Left kidney (tissue), 2 donors: ENCODE data around the gene HSPG2. TPM values are rescaled to one million over a fixed set of nuclear protein-coding genes. Genes with fewer than 3 reads are reported as not detected.
"Not testable (repeated sequence)": the region's sequence is repeated elsewhere in the genome, so short reads cannot be mapped to it uniquely, and the experiment has no call there.

Source experiments
- DNase-seq: peaks from one replicate; pipeline ENCODE4 v3.0.0-alpha.2; 2013
- polyA plus RNA-seq: library from polyadenylated mRNA; unstranded; fragments of 120-200 nt; gene quantifications from one replicate; pipeline ENCODE4 v1.2.1, GENCODE V29; 2013; ENCODE audit not compliant: insufficient read length

HSPG2 gene
- polyA plus RNA-seq, 1 donor, result 154 TPM

GRCh38 chr1:21843996-21844395, 93.1 kb downstream of the HSPG2 start:
- no peak for DNase-seq

GRCh38 chr1:21843208-21843607, 93.9 kb downstream of the HSPG2 start:
- DNase-seq, result no peak

DNA sequence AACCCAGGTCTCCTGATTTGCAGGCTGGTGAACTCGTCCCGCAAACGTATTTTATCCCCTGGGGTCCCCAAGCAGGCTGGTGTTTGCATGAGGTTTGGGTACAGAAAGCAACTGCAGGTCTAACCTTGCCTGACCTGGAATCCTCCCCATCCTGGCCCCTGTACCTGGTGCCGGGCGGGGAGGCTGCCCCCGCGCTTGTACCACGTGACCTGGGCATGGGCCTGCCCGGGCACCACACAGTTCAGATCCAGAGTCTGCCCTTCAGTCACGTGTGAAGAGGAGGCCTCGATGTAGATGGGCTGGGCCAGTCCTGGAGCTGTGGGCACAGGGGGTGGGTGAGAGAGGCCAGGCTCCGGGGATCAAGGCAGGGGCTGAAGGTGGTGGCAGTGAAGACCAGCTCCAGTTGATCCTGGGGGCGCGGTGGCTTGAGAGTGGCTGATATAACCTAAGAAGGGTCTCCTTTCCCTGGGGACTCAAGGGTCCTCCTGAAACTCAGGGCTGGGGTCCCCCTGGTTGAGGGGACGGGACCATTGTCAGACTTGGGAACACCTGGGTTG, 94.4 kb downstream of the HSPG2 start:
- DNase-seq, result no peak

DNA sequence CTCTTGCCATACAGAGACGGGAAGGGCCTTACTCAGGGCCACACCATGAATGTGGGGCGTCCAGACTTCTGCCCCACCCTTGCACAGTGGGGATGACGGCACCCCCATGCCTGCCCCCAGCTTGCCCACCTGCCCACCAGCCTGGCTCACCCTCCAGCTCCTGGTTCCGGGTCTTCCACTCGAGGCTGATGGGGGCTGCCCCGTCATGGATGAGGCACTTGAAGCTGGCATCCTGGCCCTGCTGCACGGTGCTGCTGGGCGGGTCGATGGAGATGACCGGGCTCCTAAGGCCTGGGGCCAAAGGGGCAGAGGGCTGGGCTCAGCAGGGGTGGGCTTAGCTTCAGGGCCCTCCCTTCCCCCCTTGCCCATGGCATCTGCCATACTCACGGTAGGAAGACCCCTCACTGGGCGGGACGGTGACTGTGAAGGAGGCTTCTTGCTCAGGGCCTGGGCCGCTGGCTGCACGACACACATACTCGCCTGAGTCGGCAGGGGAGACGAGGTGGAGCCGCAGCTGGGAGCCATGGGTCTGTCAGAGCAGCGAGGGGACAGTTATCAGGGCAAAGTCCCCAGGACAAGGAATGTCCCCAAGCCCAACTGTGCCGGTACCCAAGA, 95.2 kb downstream of the HSPG2 start:
- DNase-seq, result no peak

GRCh38 chr1:21840981-21841380, 96.1 kb downstream of the HSPG2 start:
- DNase-seq, result no peak

- no peak for DNase-seq
Observed at GRCh38 chr1:21839337-21840037, 97.6 kb downstream of the HSPG2 start.

DNA sequence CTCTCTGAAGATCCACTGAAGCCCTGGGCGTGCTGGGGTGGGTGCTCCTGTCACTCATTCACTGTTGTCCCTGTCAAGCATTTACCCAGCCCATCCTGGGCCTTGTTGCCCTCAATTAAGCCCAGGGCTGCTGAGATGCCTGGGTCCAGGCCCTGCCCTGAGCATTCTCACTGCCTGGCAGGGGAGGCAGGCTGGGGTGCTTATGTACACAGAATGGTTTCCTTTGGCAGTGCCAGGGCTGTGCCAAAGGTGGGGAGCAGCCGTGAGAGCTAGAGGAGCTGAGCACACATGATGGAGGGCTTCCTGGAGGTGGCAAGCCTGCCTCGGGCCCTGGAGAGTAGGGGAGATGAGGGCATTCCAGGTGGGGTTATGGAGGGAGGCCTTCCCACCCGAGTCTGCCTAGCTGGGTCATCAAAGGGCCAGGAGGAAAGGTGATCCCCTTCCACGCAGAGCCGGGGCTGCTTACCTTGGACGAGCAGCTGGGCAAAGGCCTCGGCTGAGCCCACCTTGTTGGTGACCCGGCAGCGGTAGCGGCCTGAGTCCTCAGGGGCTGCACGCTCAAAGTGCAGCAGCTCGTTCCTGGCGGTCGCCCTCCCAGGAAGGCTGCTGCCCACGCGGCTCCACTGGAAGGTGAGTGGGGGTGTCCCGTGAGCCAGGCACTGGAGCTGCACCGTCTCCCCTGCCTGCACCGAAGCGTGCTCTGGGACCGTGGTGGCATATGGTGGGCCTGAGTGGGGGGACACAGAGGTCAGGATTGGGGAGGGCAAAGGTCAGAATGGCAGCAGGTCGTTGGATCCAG, 98.6 kb downstream of the HSPG2 start:
- DNase-seq, result no peak

- DNase-seq, result no peak
Observed at GRCh38 chr1:21837476-21837875, 99.6 kb downstream of the HSPG2 start.

DNA sequence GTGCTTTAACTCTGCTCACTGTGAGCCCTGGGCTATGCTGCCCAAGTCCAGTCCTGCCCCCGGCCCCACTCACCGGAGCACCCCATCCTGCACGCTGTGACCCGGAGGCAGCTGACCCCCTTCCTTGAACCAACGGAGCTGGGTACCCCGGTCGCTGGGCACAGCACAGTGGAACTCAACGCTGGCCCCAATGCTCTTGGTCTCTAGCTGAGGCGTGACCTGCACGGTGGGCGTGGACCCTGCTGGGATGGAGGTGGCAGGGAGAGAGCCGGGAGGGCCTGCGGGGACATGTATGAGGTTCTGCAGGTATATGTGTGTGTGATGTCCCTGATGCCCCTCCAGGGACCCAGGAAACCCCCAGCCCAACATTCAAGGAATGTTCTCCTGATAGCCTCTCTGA, 100.4 kb downstream of the HSPG2 start:
- DNase-seq, result no peak

DNA sequence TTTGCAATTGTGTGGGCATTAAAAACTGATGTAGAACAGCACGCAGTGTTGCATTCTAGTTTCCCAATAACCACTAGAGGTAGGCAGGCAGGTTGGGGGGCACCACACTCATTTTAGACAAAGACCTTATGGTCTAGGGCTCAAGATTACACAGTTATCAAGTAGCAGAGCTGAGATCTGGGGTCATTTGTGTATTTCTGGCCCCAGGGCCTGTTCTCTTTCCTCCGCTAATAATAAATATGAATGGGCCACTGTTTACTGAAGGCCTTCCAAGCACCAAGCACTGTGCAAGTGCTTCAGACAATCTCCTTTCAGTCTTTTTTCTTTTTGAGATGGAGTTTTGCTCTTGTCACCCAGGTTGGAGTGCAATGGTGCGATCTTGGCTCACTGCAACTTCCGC, 101.1 kb downstream of the HSPG2 start:
- no peak for DNase-seq

- DNase-seq, result no peak
Observed at GRCh38 chr1:21834666-21835065, 102.4 kb downstream of the HSPG2 start.

GRCh38 chr1:21834094-21834493, 103.0 kb downstream of the HSPG2 start:
- no peak for DNase-seq

GRCh38 chr1:21833392-21833976, 103.6 kb downstream of the HSPG2 start:
- no peak for DNase-seq

DNA sequence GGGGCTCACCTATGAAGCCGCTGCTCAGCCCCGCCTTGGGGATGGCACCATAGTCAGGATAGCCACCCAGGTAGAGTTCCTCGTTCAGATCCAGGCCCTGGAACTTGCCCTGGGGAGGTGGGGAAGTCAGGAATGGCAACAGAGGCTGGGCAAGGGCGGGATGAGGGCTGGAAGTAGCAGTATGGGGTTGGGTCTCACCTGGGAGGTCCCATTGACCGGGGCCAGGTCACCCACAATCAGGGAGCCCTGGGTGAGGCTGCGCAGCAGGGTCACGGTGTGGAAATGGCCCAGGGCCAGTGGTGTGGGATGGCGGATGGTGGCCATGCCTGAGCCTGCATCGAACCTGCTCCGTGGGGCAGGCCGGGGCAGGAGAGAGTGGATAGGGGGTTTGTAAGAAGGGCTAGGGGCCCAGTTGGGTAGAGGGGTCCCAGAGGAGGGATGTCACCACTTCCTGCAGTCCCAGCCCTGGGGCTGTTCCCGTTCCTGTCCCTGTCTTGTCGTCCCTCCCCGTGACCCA, 105.6 kb downstream of the HSPG2 start:
- no peak for DNase-seq

DNA sequence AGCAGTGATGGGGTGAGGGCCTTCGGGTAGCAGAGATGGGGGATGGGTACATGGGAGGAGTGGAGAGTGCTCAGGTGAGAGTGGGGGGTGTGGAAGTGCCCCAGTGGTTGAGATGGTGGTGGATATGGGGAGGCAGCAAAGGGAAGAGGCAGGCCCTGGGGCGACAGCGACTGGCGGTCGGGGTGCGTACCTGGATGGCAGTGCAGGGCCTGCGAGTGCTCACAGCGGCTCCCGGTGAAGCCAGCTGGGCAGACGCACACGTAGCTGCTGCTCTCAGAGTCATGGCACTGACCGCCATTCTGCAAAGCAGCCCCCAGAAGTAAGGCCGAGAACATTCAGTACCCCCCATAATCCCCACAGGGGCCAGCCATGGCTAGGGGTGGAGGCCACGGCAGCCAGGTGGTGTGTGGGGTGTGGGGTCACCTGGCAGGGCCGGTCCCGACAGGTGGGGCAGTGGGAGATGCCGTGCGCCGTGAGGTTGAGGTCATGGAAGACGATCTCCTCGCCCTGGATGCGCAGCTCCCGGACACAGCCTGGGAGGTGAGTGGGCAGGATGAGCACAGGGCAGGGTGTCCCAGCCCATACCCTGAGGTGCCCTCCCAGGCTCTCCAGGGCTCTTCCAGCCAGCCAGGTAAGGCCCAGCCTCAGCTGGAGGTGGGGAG, 106.2 kb downstream of the HSPG2 start:
- DNase-seq, result no peak

DNA sequence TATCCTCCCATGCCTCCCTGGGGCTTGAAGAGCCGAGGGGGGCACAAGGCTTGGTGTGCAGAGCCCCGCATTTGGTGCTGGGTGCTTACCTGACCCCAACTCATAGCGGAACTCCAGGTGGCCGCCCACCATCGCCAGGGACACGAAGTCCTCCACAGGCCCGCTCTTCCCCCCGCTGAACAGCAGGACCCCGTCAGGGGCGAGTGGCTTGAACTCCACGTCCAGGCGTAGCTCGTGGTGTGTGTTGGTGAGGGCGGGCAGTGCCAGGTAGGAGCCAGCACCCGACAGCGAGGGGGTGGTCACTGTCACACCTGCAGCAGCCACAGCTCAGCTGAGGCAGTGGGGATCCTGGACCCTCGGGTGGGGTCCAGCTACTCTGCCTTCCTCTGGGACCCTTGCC, 107.8 kb downstream of the HSPG2 start:
- no peak for DNase-seq

DNA sequence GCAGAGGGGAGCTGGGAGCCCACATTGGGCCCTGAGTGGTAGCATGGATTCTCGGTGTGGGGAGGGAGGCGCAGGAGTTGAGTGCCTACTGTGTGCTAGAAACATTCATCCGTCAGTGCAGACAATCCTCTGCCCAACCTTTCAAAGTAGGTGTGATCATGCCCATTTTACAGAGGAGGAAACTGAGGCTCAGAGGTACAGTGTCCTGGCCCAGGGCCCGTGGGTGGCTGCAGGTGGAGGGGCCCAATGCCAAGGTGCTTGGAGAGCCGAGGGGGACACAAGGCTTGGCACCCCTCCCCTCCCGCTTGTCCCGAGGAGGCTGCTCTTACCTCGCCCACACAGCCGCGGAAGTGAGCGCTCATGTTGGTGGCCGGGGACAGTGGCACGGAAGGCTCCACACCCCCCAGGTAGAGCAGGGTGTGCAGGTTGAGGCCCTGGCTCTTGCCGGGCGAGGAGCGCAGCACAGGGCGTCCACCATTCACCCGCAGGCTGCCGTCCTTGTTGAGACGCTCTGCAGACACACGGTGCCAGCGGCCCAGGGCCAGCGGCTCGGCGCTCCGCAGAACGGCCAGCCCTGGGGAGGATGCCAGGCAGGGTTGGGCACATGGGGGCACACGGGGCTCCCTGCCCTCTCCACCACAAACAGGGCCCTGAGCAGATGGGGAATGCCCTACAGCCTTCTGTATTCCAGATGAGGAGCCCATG, 108.5 kb downstream of the HSPG2 start:
- DNase-seq, result no peak

DNA sequence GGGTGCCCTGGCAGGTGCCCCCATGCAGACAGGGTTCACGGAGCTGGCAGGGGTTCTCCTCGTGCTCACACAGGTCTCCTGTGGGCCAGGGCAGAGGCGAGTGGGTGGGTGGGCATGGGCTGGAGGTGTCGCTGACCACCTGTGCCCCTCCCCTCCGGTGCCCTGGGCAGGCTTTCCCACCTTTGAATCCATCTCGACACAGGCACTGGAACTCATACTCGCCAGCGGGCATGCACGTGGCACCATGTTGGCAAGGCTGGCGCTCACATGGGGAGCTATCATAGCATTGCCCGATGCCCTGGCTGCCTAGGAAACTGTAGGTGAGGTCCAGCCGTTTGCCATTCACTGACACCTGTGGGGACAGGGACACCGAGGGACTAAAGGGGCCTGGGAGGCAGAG, 109.0 kb downstream of the HSPG2 start:
- no peak for DNase-seq

- no peak for DNase-seq
Observed at GRCh38 chr1:21827141-21827679, 109.9 kb downstream of the HSPG2 start.

GRCh38 chr1:21826694-21827093, 110.4 kb downstream of the HSPG2 start:
- not testable (repeated sequence) for DNase-seq

DNA sequence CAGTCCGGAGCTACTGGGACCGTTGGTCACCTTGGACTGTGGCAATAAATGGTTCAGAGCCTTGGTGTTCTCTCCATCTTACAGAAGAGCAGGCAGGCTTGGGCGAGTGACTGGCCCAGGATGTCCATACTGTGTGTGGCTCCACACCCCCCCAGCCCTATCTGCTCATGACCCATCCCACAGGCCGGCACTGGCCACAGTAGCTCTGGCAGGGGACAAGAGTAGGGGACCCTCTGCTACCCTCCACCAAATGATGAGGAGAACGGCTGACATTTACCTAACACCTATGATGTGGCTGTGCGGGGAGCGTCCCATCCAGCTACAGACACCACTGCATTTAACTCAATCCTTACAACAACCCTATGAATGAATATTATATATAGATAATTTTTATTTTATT, 111.7 kb downstream of the HSPG2 start:
- no peak for DNase-seq
